HPDE6-E6E7 (cell line): Measurements from ENCODE around the gene CPNE1.
A peak's percentile ranks its signal among the peaks of the same experiment; 100 is the strongest.
"Not testable (repeated sequence)": the region's sequence is repeated elsewhere in the genome, so short reads cannot be mapped to it uniquely, and the experiment has no call there.

ENCODE experiments used
- DNase-seq: peaks from one replicate; pipeline ENCODE4 v3.0.0; 2011; ENCODE audit warnings: missing footprints; ENCODE audit errors: extremely low spot score

CPNE1 gene

DNA sequence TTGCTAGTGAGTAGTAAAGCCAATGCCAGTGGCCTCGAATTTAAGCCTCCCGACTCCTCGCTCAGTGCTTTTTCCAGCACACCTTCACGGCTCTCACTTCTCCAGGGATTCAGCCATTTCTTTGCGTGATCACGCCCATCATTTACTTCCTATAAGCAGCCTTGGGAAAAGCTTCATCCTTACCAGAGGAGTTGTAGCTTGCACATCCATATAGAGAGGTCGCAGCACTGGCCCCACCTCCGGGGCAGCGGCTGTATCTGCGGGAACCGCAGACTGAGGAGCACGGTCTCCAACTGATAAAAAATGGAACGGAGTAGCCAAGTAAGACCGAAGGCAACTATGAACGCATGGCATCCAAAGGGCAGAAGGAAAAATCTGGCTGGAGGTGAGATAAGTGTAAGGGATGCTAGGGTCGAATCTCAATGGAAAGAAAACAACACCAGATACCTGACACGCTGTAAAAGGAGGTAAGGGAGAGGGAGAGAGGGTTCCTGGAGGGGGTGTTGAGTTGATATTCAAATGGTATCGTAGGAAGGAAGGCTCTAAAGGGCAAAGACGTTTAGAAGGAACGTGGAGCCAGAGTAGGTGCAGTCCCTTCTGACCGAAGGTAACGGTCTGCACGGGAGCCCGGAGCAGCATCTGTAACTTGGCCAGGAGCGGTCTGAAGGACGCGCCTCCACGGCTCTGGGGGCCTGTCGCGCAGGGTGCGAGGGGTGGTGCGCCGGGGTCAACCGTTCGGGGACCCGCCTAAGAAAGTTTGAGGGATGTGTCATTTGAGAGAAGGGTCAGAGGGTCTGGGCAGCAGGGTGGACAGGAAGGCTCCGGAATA is 33.8 kb upstream of the CPNE1 start:
- DNase-seq = peak; percentile 58

GRCh38 chr20:35697696-35698297 is 33.1 kb upstream of the CPNE1 start:
- no peak for DNase-seq

DNA sequence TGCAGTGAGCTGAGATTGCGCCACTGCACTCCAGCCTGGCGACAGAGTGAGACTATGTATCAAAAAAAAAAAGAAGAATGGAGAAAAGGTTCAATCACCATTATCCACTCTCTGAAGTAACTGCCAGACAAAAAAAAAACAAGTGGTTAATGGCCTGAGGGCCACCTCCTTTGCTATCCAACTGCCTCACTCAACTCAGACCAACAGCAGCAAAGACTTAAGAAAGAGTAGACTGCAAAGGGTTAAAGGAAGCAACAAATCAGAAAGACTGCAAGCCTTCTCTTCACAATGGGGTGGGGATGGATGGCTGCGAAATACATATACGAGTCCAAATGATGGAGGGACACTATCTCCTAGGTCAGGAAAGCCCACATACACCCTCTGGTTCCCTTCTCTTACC is 31.3 kb upstream of the CPNE1 start:
- DNase-seq = no peak

DNA sequence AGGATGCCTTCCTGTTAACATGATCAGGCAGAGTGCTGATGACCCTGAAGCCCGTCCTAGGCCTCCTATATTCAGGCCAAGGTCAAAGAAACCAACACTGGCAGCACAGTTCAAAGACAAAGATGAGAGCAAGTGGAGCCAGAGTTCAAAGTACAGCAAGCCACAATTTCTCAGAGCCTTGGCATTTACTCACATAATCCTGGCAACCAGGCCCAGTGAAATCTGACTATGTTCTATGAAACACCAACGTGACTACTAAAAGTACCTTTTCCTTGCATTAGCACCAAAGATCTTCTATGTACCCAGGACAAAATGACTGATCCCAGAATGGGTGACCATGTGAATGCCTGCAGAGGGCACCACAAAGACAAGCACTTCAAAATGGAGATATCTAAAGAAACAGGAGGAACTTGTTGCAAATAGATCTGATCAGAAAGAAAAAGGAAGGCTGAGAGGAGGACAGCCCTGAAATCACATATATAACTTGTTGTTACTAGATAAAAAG is 30.6 kb upstream of the CPNE1 start:
- DNase-seq = no peak

DNA sequence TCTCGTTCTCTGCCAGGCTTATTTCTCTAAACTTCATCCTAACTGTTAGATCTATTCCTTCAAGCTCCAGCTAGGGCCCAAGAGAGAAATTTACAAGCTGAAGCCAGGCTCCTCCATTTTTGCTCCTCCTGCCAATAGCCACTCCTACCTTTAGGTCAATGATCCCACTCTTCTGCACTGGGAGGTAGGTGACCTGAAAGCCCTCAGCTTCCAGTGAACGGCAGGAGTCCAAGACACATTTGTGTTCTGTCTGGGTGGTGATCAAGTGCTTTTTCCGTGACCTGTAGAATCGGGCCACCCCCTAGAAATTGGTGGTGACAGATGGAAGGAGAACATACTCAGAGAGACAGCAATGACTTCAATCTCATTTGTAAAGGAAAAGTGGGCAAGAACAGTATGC is 25.6 kb upstream of the CPNE1 start:
- no peak for DNase-seq

- not testable (repeated sequence) for DNase-seq
Observed at GRCh38 chr20:35686872-35687271, 22.2 kb upstream of the CPNE1 start.

DNA sequence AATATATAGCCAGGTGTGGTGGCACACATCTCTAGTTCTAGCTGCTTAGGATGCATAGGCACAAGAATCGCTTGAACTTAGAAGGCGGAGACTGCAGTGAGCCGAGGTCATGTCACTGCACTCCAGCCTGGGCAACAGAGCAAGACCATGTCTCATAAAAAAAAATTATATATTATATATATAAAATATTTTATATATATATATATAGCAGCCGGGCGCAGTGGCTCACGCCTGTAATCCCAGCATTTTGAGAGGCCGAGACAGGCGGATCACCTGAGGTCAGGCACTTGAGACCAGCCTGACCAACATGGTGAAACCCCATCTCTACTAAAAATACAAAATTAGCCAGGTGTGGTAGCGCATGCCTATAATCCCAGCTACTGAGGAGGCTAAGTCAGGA is 20.7 kb upstream of the CPNE1 start:
- not testable (repeated sequence) for DNase-seq

DNA sequence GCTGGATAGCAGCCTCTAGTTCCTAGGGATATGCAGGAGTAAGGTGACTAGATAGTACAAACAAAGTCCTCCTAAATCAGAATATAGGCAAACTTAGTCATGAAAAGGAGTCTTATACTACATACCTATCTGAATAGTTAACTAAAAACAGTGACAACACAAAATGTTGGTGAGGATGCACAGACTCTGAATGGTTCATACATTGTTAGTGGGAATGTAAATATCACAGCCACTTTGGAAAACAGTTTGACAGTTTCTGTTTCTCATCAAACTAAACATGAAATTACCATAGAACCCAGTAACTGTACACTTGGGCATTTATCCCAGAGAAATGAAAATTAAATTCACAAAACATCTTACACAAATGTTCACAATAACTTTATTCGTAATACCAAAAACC is 17.3 kb upstream of the CPNE1 start:
- DNase-seq = no peak

- DNase-seq = no peak
Observed at GRCh38 chr20:35680452-35681183, 15.9 kb upstream of the CPNE1 start.

GRCh38 chr20:35674921-35675320 is 10.2 kb upstream of the CPNE1 start:
- no peak for DNase-seq

GRCh38 chr20:35673884-35674283 is 9.2 kb upstream of the CPNE1 start:
- no peak for DNase-seq

DNA sequence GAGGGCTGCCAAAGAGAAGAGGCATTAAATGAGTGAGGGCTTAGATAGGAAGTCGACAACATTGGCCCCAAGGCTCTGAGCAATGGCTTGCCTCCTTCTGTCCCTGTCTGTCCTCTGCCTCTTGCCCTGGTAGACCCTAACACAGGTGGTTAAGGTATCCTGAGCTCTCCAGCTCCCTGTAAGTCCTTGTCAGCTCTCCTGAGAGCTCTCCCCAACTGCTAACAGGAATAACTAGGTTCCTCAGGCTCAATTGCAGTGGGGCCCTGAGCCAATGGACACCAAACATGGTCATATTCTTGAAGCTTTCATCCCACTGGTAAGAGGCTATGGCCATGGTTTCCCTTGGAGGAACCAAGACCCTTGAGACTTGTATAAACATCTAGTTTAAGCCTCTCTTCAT is 5.0 kb upstream of the CPNE1 start:
- DNase-seq = no peak

DNA sequence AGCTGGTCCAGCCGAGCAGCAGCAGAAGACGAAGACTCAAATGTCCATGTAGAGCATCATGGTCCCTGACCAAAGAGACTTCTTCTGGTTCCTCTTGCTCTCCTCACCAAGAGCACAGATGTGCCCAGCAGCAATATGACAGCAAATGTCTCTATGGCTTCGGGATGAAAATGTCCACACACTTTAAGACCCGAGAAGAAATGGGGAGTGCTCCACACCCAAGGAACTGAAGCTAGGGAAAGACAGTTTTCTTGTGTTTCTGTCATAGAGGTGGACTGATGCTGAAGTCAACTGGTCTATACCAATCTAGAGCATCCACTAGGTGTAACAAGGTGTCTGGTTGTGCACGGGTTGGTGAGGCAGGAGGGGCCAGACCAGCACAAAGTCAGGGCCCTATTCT is 4.5 kb upstream of the CPNE1 start:
- no peak for DNase-seq

DNA sequence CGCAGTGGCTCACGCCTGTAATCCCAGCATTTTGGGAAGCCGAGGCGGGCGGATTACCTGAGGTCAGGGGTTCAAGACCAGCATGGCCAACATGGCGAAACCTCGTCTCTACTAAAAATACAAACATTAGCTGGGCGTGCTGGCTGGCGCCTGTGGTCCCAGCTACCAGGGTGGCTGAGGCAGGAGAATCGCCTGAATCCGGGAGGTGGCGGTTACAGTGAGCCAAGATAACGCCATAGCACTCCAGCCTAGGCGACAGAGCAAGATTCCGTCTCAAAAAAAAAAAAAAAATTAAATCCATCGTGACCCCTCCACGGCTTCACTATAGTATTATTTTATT is 1.2 kb upstream of the CPNE1 start:
- DNase-seq = no peak

DNA sequence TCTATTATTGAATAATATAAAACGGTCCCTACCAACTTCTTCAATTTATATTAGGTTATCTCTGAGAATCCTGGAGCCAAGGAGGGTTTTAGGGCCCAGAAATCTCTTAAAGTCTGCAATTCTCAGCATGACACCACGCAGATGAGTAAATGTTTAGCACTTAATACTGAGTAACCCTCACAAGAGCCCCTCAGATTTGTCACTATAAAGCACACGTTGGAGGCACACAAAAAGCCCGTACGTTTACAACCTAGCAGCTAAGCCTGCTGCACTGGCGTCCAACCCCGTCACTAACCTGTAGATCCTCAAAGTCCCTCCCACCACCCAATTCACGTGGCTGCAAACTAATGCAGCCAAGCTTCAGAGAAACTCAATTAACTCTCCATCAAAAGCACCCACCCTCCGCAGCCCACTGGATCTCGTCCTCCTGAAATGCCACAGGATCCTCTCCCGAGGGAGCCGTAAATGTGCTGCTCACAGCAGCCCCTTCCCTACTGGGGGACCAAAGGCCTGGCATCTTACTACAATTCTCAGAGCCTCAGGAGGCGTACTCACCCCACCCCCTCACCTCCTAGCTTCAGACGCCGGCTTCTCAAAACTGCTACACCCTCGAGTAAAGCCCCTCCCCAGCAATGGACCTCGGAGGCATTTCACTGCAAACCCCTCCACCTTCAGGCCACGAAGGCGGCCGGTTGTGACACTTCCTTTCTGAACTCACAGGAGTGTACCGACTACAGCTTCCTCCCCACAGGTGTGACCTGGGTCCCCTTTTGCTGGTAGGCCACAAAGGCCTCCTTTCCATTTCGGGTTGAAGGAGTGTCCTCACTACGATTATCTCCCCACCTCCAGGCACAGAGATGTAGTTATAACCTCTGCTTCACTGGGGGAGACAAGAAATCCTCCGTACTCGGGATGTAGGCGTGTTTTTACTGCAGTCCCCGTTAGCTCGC is 909 bp downstream of the CPNE1 start:
- DNase-seq = peak; percentile 60

- no peak for DNase-seq
Observed at GRCh38 chr20:35662551-35662950, 2.1 kb downstream of the CPNE1 start.

DNA sequence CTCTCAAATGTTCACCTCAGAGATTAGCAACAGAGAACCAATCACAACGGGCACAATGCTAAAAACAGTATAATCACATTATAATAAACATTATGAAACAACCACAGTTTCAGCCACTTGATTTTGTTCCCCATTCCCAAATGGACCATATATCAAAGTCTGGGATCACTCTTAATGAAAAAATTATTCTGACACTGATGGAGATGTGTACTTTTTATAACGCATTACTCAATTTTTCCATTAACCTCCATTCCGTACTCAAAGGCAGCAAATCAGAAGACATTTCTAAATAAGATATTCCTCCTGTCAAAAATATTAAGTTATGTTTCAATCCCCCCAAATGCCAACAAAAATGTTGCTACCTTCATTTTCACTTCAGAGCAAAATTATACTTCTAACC is 2.8 kb downstream of the CPNE1 start:
- DNase-seq = no peak

- DNase-seq = peak; percentile 38
Observed at GRCh38 chr20:35661053-35661452, 3.6 kb downstream of the CPNE1 start.

DNA sequence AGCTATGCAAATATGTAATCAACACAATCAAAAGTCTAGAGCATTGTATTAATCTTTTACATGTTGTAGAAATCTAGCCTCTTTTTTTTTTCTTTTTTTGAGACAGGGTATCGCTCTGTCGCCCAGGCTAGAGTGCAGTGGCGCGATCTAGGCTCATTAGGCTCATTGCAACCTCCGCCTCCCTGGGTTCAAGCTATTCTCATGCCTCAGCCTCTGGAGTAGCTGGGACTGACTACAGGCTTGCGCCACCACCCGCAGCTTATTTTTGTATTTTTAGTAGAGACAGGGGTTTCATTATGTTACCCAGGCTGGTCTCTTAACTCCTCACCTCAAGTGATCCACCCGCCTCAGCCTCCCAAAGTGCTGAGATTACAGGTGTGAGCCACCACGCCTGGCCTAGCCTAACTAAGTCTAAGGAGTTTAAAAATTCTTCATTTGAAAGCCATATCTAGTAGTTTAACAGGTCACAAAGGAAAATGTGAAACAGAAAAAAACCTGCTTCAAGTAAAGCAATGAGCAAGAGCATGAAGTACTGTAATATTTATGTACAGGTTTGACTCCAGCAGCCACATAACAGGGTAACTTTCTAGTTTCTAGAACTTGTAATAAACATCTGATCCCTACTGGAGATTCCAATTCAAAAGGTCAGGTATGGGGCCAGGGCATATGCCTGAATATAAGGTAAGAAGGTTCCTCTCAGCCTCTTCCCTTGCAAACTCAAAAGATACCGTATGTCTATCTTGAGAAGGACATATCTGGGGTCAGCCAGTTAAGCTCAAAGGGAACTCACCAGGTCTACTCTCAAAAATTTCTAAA is 4.4 kb downstream of the CPNE1 start:
- DNase-seq = no peak

DNA sequence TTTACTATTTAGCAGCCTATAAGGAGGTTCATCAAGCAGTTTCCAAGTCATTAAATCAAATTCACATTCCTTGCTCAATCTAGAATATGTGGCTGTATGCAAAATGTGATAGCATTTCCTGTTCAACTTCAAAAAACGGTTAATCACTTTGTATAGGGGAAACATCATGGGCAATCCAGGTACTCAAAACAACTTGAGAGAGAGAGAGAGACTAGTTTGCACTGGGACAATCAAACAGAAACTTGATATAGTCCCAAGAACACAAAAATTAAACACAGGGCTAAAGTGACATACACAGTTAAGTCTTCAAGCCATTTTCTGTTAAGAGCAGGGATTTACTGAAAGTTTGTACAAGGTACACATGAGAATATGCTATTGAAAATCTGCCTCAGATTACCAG is 7.4 kb downstream of the CPNE1 start:
- no peak for DNase-seq

DNA sequence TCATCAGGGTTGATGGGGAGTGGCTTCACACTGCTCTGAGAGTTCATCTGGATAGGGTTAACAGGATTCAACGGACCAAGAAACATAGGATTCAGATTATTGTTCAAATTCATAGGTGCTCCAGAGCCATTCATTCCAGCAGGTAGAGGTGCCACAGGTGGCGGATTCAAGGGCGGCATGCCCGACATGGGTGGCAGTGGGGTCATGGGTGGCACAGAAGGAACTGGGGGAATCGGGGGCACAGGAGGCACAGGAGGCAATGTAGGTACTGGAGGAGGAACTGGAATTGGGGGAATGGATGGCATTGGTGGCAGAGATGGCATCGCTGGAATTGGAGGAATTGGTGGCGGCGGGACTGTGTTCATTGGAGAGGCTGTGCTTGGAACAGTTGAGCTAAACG is 10.3 kb downstream of the CPNE1 start:
- DNase-seq = no peak
